Suppressor macrophage treated with lipopolysaccharide for 1 hour (primary cell): ENCODE results near the gene GAS2L2.

Experiments used
- DNase-seq, 3 donors: peaks; one replicate each; pipeline ENCODE4 v3.0.0-alpha.2; 2020 to 2022

Gene GAS2L2

GRCh38 chr17:35745246-35745645 is 7.8 kb downstream of the GAS2L2 start:
- no peak for DNase-seq

- DNase-seq = no peak
Measured at GRCh38 chr17:35744830-35745229, 8.2 kb downstream of the GAS2L2 start.

- DNase-seq = peak; percentile 52 to 77 (median 61)
Measured at GRCh38 chr17:35743626-35744328, 9.3 kb downstream of the GAS2L2 start.

DNA sequence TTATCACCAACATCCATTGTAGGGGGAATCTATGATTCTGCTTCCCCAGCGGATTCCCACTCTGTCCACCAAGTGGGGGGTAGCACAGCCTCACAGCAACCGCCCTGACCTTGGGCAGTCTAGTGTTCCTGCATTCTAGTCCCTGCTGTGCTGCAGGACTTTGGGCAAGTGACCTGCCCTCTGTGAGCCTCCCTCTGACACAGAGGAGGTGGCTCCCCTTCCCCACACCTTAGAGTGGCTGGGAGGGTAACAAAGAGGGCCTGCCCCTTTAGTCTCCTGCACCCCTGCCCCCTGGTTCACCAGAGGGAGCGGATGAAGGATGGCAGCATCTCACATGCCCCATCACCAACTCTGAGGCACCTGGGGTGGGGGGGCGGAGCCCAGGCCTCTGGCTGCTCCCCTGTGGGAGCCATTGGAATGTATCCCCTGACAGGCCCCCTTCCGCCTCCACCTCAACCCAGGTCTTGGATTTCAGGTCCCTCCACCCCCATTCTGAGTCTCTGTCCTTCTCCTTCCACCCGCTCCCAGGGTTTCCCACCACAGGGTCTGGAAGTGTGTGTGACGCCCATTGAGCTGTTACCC is 10.1 kb downstream of the GAS2L2 start:
- DNase-seq = no peak

DNA sequence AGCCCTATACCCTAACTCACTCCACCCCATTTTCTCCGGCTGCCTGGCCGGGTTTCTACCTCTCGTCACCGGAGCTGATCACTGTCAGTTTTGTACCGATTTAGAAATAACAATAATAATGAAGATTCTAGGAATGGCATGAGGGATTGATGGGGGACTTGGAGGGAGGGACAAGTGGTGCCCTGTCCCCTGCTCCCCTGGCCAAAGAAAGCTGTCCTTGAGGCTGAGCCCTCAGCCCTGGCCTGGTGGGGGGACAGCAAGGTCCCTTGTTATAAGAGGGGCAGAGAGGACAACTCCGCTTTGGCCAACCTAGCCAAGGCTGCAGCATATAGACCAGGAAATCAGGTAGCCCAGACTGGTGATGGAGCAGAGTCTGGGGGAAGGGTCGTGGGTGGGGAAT is 10.5 kb downstream of the GAS2L2 start:
- DNase-seq = no peak

DNA sequence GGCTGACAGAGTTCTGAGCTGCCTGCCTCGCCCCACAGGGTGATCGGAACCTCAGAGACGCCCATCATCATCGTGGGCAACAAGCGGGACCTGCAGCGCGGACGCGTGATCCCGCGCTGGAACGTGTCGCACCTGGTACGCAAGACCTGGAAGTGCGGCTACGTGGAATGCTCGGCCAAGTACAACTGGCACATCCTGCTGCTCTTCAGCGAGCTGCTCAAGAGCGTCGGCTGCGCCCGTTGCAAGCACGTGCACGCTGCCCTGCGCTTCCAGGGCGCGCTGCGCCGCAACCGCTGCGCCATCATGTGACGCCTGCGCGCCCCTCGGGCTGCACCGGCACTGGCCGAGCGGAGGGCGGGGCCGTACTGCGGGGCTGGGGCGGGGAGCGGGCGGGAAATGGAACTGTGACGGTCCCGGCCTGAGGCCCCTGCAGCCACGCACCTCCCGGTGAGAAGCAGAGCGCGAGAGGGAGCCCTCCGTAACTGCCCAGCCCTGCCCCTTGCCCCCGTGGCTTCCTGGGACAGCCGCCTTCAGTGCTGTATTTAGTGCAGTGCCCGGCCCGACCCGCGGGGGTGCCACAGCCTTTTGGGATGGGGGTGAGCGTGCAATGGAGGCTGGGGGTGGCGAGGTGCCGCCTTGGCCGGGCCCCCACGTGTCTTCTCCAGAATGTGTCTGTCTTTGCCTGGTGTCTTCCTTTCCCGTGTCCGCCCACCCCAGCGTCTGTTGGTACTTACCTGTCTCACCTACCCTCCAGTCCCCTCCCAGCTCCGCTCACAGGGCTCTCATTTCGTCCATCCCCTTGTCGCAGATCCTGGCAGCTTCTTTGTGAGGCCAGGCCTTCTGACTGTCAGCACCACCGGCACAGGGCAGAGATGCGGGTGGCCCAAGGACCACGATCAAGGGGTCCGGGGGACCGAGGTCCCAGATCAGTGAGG is 11.8 kb downstream of the GAS2L2 start:
- DNase-seq = peak in 1 of 3 donors; percentile 26

DNA sequence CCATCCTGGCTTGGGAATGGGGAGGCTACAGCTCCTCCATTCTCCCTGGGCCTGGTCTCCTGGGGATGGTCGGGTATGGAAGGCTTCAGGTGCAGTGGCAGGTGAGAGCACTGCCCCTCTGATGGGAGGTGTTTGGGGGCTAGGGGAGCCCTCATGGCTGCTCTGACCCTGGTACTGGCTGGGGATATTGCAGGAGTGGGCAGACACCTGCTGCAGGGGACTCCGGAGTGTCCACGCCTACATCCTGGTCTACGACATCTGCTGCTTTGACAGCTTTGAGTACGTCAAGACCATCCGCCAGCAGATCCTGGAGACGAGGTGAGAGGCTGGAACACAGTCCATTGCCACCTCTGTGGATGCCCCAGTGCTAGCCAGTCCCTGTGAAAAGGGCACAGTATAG is 12.8 kb downstream of the GAS2L2 start:
- no peak for DNase-seq

DNA sequence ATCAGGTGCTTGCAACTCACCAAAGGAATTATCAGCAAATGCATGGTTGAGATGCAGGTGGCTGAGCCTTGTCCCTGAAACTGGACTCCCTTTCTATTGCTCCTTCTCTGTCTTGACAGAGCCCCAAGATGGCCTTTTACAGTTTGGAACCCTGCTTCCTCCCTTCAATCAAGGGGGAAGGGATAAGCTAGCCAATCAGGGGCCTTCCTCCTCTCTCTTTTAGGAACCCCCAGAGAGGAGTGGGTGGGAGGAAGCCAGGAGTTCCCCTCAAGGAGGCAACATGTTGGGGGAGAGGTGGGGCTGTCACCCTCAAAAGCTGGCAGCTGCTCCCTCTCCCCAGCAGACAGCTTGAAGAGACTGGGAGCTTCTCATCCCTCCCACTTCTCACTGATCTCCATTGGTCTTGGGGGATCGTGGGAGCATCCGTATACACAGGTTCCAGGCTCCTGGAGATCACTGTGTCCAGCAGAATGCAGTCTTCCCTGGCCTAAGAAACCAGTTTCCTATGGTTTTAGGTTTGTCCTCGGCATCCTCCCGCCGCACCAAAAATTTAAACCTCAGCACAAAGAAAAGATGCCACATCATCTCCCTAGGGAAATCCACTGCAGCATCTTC is 14.4 kb downstream of the GAS2L2 start:
- peak; percentile 24 to 40 (median 37) for DNase-seq

GRCh38 chr17:35736236-35736635 is 16.8 kb downstream of the GAS2L2 start:
- no peak for DNase-seq

GRCh38 chr17:35735036-35735805 is 17.8 kb downstream of the GAS2L2 start:
- no peak for DNase-seq

GRCh38 chr17:35734396-35734795 is 18.6 kb downstream of the GAS2L2 start:
- DNase-seq = no peak

DNA sequence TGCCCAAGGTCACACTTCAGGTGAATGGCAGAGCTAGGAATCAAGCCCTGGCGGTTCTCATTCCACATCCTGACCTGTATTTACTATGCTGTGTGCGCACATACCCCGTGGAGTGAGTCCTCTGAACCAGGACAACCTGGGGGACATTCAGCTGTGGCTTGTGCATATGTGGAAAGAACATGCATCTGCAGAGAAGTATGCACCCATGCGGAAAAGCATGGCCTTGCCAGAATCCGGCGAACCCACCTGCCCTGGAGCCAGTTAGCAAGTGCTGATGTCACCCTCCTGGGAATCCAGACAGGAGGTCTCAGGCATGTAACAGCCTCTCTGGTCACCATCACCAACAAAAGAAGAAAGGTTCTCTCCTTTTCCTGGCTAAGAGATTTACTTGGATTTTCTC is 19.7 kb downstream of the GAS2L2 start:
- DNase-seq = no peak

DNA sequence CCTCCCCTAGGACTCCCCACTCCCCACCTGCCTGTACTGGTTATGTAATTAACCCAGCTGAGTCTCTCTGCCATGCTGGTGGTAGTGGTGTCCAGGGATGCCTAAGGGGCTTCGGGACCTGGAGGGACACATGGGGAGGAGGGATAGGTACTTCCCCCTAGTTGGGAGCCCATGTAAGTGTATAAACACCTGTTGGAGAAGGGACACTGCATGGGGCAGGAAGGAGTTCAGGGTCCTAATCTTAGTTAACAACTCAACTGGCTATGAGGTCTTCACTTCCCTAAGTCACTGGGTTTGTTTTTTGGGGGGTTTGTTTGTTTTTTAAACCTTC is 20.3 kb downstream of the GAS2L2 start:
- DNase-seq = no peak

DNA sequence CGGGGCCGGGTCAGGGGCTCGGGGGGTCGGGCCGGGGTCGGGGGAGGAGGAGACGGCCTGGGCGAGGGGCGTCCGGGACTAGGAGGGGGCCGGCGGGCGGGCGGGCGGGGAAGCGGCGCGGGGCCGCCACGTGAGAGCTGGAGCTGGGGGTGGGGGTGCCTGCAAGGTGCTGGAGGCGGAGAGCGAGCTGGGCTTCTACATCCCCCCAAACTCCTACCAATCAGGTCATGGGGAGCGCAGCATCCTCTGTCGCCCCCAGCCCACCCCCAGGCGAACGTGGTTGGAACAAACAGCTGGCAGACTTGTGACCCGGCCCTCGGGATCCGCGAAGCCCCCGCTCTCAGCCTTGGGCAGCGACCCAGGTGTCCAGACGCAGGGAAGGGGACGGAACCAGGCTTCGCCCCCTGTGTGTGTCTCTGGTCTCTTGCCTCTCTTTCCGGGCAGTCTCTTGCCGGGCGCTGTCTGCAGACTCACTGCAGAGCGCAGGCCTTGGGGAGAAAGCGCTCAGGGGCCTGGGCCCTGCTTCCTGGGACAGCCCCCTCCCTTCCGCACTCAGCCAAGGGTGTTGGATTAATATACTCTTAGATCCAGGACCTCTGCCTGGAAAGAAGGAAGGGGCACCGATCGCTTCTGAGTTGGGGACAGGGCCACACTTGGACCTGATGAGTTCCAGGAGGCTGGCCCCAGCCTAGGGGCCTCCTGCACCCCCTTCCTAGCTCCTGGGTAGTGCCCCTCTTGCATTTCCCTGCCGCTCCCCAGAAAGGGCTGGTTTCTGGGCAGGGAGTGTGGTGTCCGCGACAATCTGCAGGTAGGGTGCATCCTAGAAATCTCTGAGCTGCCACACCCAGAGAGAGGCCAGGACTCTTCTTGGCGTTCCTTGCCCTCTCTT is 20.9 kb downstream of the GAS2L2 start:
- no peak for DNase-seq

DNA sequence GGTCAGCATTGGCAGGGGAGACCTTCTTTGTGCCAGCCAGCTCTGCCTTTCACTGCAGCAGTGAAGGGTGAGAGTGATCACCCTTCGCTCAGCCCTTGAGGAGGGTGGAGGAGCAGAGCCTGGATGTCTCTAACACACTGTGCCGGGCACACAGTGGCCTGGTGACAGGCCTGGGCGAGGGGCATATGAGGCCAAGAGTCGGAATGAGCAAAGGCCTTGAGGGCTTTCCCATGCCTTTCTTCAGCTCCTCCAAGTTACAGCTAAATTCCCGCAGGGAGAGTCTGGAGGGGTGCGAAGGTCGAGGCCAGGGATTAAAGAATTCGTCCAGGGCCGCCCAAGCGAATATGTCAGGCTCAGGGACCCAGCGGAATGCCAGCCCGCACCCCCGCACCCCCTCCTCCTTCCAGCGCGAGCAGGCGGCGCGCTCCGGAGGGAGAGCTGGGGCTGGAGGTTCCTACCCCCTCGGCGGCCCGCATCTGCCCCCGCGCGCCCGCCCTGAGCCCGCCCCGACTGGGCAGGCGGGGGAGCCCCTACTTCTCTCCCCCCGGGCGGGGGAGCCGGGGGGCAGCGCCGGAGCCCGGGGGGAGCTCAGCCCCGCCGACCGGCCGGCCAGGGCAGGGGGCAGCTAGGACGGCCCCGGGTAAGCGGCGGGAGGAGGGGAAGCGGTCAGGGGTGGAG is 21.7 kb downstream of the GAS2L2 start, which contains the start of gene RASL10B:
Gene RASL10B, plus strand, starts transcription at position 401 of the 678 bp plus-strand sequence. CDS start 3,546 bp downstream, outside the sequence.
- DNase-seq = peak in 2 of 3 donors; percentile 28 to 61

GRCh38 chr17:35730400-35731005 is 22.5 kb downstream of the GAS2L2 start:
- no peak for DNase-seq

- DNase-seq = no peak
Measured at GRCh38 chr17:35729405-35729833, 23.6 kb downstream of the GAS2L2 start.

DNA sequence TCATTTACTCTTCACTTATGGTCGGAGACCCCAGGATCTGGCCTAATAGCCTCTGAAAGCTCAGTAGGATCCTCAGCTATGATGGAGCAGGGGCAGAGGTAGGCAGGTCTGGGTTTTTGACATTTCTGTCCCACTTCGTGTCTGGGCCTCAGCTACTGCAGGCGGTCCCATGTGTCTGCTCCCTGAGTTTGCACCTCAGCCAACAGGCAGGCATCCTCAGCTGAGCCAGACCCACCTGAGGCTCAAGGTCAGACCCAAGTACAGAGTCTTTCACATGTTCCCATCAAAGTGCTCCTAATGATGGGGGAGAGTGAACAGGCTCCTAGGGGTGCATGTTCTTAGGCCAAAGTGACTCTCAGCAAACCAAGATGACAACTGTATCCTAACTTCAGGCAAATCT is 24.5 kb downstream of the GAS2L2 start:
- no peak for DNase-seq

DNA sequence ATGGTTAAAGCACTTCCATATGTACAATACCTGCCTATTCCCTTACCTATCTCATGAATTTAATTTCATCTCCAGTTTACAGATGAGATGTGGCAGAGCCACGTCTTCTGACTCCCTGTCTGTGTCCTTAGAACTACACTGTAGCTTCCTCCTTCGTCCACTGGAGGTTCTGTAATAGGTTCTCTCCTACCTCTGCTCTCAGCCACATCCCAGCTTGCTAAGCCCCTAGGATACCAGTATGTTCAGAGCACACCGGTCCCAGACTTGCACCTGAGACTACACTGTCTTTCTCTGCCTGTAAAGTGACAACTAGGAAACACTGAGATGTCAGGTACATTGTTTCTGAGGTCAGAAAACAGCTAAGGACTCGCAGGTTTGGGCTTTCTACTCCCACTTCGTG is 25.4 kb downstream of the GAS2L2 start:
- no peak for DNase-seq

GRCh38 chr17:35726953-35727460 is 26.0 kb downstream of the GAS2L2 start:
- no peak for DNase-seq
